ENCODE data around the gene RANBP1.

Gene RANBP1

GRCh38 chr22:20174785-20175596, 59.1 kb downstream of the RANBP1 start:
- DNase-seq (ENCODE audit: low spot score), result no peak

- DNase-seq (ENCODE audit: low spot score), result no peak
Measured at GRCh38 chr22:20175597-20175900, 59.6 kb downstream of the RANBP1 start.

GRCh38 chr22:20176421-20177085, 60.6 kb downstream of the RANBP1 start:
- no peak for DNase-seq (ENCODE audit: low spot score)
